HG03432 (cell line): ENCODE measurements around the gene PAIP2.
A peak's percentile ranks its signal among the peaks of the same experiment; 100 is the strongest.
"Not testable (repeated sequence)": the region's sequence is repeated elsewhere in the genome, so short reads cannot be mapped to it uniquely, and the experiment has no call there.

Experiments used
- ATAC-seq: cut with Tn5 transposase; IDR thresholded peaks from one replicate; pipeline ENCODE4 v1.9.1; 2021; ENCODE audit warnings: mild to moderate bottlenecking, moderate library complexity; ENCODE audit not compliant: unreplicated experiment

Gene PAIP2, protein sequence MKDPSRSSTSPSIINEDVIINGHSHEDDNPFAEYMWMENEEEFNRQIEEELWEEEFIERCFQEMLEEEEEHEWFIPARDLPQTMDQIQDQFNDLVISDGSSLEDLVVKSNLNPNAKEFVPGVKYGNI

GRCh38 chr5:139341689-139342422 lies at the start of gene PAIP2:
Gene PAIP2 (plus strand): TSS chr5:139341854. CDS start chr5:139363785, 21,931 bp downstream.
- peak; percentile 93 for ATAC-seq

DNA sequence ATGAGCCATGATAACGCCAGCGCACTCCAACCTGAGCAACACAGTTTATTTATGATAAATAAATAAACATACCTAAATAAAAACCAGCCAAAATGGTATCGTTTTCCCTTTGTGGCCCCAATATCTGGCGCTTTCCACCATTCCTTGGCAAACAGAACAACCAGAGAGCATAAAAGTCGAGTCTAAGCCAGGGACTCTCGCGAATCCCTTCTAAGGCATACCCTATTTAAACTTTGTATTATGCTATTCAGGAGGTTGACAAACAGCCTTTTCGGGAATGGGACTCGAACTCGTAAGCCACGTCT lies 48.5 kb upstream of the PAIP2 start:
- no peak for ATAC-seq

- ATAC-seq = peak; percentile 84
These were observed 47.9 kb upstream of the PAIP2 start, which contains the start of gene MATR3 for GRCh38 chr5:139293507-139294373. Gene MATR3 (plus strand): TSS chr5:139293740. CDS start chr5:139307416, 13,676 bp downstream.

DNA sequence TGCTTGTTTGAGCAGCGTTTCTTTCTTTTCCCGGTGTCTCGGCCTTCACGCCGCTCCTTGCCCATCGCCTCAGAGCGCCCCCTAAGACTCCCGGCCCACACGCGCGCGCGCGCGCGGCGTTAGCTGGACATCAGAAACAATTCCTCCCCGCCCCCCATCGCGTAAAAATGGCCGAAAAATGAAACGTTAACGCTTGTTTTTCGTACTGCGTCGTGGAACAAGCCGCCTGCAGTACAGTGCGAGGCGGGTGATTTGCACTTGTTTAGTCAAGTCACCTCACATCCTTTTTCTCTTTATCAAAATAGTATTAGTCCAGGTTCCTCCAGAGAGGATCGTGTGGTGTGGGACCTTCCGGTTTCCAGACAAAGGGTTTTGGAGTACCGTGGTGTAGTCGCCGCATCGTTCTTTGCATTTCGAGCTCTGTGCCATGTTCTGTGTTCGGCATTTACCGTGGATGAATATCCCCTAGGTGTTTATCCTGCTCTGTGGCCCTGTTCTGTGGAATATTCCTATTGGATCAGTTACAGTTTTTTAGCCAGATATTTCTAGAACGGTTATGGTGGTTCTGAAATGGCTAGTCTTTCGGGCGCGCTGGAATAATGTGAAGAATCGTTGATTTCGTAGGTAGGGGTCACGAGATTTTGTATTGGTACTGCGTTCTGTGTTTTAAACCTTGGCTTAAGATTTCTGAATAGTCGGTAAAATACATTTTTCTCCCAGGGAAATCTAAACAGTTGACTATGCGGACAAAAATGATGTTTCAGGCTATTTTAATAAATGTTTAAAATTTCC lies 47.1 kb upstream of the PAIP2 start:
- ATAC-seq = peak; percentile 32

DNA sequence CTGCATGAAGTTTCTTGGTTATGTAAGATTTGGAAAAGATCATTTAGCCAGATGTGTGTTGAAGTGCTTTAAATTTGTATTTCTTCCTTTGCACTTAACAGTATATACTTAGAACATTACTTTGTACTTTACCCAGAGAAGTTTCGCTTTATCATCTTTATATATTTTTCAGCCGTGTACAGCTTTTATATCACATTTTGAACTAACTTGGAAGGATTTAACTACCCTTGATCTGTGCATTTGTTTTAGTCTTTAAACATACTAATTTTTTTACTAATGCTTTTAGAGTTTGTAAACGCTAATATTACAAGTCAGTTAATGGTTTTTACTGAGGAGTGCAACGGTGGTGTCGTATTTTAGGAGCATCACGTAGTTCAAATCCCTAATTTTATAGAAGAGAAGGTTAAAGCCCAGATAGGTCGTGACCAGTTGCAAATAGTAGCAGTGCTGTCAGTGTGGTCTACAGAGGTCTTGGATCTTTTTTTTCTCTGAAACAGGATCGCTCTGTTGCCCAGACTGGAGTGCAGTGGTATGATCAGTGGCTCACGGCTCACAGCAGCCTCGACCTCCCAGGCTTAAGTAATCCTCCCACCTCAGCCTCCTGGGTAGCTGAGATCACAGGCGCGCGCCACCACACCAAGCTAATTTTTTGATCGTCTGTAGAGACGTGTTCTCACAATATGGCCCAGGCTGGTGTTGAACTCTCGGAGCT lies 46.2 kb upstream of the PAIP2 start:
- no peak for ATAC-seq

- ATAC-seq = no peak
These were observed 45.5 kb upstream of the PAIP2 start for GRCh38 chr5:139296198-139296597.

- ATAC-seq = no peak
These were observed 44.8 kb upstream of the PAIP2 start for GRCh38 chr5:139296862-139297326.

GRCh38 chr5:139297439-139298133 lies 44.1 kb upstream of the PAIP2 start:
- no peak for ATAC-seq

- ATAC-seq = no peak
These were observed 43.4 kb upstream of the PAIP2 start for GRCh38 chr5:139298242-139298641.

DNA sequence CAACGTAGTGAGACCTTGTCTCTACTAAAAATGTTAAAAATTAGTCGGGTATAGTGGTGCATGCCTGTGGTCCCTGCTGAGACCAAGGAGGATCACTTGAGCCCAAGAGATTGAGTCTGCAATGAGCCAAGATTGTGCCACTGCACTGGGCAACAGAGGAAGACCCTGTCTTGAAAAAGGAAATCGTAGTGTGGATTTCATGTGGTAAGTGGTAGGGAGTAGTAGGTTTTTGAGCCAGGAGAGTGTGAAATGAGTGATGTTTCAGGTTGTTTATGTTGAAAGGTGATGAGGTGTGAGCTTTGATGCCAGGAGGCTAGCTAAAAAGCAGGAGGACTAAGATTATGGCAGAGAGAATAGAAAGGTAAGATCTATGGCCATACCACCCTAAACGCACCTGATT lies 42.2 kb upstream of the PAIP2 start:
- no peak for ATAC-seq

DNA sequence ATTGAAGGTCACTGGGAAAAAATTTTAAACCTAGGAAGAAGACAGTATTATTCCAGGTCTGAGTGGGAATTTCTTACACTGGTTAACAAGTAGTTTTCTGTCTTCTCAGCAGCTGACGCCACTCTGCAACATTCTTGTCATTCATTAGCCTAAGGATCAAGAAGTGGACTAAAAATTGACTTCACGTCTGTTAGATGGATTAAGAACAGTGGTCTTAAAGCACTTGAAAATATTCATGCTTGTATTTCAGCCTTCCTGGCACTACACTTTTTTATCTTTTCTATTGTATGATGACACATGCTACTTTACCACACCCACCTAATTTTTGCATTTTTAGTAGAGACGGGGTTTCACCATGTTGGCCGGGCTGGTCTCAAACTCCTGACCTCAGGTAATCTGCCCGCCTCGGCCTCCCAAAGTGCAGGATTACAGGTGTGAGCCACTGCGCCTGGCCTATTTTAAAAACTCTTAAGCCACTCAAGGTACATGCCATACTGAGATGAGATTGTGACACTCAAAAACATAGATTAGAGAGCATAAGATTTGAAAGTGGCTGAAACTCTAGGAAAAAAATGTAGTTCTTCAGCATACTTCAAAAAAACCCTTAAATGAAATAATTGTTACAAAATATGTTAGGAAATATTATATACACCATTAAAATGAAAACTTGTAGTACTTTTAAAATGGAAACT lies 39.7 kb upstream of the PAIP2 start:
- no peak for ATAC-seq

DNA sequence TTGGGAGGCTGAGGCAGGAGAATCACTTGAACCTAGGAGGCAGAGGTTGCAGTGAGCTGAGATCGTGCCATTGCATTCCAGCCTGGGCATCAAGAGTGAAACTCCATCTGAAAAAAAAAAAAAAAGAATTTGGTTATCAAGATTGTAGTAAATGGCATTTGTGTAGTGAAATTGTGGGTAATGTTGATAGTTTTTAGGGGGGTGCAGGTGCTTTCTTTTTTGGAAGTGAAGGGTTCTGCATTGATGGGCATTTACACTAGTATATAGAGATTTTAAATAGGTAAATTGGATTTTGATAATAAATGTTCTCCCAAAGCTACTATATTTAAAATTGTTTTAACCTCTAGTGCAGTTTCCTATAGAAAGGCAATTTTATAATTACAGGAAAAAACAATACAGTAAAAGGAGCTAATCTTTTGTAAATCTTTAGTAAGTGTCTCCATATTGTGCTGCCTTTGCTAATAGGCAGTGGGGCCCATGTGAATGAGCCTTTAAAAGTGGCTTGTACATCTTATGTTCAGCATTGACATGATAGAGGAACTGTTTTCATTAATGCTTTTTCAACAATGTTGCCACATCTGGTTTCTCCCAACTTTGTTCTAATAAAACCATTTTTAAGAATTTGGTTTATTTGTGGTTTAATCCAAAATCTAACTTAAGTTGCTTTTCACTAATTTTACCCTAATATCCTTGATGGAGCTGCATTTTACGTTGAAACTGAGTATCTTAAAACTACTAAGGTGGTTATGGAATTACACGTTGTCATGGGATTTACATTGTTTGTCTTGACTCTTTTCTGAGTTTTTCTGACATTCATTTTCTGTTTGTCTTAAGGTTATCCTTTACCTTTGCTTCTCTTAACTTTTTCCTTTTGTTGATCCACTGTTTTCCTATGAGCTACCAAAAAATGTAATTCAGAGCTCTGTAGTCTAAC lies 37.0 kb upstream of the PAIP2 start:
- no peak for ATAC-seq

GRCh38 chr5:139306197-139306596 lies 35.5 kb upstream of the PAIP2 start:
- ATAC-seq = no peak

DNA sequence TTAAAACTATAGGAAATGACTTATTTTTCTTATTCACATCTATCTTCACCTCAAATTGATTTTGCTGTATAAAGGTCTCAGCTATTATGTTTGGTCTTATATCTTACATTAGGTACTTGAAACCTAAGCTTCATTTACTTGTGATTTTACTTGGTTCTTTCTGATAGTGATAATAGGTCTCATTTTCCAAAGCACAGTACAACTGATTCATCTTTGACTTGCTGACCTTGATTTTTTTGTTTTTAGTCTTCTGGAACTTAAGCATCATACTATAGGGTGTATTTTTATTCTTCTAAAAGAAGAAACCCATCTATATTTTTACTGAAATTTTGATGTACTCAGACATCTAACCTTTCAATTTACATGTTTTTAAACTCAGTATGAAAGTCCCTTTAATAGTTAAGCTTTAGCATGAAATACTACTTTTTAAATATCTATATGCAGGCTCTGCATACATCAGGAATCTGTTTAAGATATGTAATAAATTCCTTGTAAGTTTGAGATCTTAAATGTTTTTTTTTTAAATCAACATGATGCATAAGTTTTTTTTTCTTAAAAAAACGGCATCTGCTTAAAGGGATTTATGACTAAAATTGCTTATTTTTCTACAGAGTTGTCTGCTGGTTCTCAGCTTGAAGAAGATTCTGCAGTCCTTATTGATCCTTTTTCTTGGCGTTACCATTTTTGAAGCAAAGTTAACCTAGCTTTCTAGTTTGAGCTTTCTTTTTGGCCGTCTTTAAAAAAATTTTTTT lies 34.9 kb upstream of the PAIP2 start:
- ATAC-seq = no peak

DNA sequence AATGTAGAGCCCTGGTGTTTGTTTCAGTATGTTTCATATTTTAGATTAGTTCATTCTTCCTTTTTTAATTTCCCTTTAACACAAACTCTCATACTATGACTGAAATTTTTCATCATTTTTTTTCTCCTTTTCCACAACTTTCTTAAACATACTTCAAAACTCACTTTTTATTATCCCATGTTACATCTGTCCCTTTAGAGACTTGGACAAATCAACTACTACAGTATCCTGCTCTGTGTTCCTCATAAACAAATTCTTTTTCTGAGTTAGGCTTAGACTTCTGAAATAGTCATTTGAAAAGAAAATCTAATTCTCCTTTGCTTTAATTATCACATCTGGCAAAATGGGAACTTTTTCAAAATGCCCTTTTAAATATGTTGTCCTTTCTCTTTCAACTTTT lies 32.9 kb upstream of the PAIP2 start:
- no peak for ATAC-seq

GRCh38 chr5:139310715-139311186 lies 30.9 kb upstream of the PAIP2 start:
- ATAC-seq = not testable (repeated sequence)

DNA sequence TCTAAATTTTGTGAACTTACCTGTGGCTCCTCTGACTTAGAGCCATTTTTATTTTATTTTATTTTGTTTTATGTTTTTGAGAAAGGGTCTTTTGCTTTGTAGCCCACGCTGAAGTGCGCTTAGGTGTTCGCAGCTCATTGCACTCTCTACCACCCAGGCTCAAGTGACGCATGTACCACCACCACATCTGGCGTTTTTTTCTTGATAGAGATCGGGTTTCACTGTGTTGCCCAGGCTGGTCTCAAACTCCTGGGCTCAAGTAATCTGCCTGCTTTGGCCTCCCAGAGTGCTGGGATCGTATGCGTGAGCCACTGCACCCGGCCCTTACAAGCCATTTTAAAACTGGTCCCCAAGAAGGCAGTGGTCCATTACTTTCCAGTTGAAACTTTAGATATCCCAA lies 29.6 kb upstream of the PAIP2 start:
- ATAC-seq = no peak
